GM12891 (cell line): ENCODE data around the gene SH3RF2. TPM values are rescaled to one million over a fixed set of nuclear protein-coding genes. Genes with fewer than 3 reads are reported as not detected.
"Not testable (repeated sequence)": the region's sequence is repeated elsewhere in the genome, so short reads cannot be mapped to it uniquely, and the experiment has no call there.

Experiments
- DNase-seq: peaks from one replicate; pipeline ENCODE4 v3.0.0; 2011; ENCODE audit warnings: low spot score; ENCODE audit not compliant: insufficient read length
- FAIRE-seq: peaks from 2 replicates; lab custom pipeline; 2011; peaks lifted over from hg19 to GRCh38; lab: Jason Lieb, UNC
- PAX5 ChIP-seq: IDR thresholded peaks from 2 replicates; pipeline ENCODE4 v1.6.1; 2011; ENCODE audit warnings: low read length, moderate library complexity, mild to moderate bottlenecking; ENCODE audit not compliant: insufficient read depth, severe bottlenecking
- POLR2A ChIP-seq: IDR thresholded peaks from 2 replicates; pipeline ENCODE4 v1.6.1; 2011; ENCODE audit warnings: low read depth, low read length, control low read depth
- POLR2AphosphoS5 ChIP-seq: IDR thresholded peaks from 2 replicates; pipeline ENCODE4 v1.6.1; 2011; ENCODE audit warnings: low read depth, low read length, control low read depth
- POU2F2 ChIP-seq: IDR thresholded peaks from 2 replicates; pipeline ENCODE4 v1.6.1; 2011; ENCODE audit warnings: low read depth, mild to moderate bottlenecking, control low read depth, low read length, moderate library complexity
- SPI1 ChIP-seq: IDR thresholded peaks from 2 replicates; pipeline ENCODE4 v1.6.1; 2011; ENCODE audit warnings: low read depth, low read length, control low read depth
- TAF1 ChIP-seq: IDR thresholded peaks from 2 replicates; pipeline ENCODE4 v1.6.1; 2011; ENCODE audit warnings: low read depth, low read length, control low read depth
- polyA plus RNA-seq: library from polyadenylated mRNA; unstranded; fragments of >200 nt; gene quantifications from one replicate; pipeline ENCODE4 v1.2.1, GENCODE V29; 2012; ENCODE audit warnings: low read depth, missing spikeins, inconsistent platforms; ENCODE audit not compliant: missing spikeins

SH3RF2 gene, protein sequence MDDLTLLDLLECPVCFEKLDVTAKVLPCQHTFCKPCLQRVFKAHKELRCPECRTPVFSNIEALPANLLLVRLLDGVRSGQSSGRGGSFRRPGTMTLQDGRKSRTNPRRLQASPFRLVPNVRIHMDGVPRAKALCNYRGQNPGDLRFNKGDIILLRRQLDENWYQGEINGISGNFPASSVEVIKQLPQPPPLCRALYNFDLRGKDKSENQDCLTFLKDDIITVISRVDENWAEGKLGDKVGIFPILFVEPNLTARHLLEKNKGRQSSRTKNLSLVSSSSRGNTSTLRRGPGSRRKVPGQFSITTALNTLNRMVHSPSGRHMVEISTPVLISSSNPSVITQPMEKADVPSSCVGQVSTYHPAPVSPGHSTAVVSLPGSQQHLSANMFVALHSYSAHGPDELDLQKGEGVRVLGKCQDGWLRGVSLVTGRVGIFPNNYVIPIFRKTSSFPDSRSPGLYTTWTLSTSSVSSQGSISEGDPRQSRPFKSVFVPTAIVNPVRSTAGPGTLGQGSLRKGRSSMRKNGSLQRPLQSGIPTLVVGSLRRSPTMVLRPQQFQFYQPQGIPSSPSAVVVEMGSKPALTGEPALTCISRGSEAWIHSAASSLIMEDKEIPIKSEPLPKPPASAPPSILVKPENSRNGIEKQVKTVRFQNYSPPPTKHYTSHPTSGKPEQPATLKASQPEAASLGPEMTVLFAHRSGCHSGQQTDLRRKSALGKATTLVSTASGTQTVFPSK
- not detected for polyA plus RNA-seq

DNA sequence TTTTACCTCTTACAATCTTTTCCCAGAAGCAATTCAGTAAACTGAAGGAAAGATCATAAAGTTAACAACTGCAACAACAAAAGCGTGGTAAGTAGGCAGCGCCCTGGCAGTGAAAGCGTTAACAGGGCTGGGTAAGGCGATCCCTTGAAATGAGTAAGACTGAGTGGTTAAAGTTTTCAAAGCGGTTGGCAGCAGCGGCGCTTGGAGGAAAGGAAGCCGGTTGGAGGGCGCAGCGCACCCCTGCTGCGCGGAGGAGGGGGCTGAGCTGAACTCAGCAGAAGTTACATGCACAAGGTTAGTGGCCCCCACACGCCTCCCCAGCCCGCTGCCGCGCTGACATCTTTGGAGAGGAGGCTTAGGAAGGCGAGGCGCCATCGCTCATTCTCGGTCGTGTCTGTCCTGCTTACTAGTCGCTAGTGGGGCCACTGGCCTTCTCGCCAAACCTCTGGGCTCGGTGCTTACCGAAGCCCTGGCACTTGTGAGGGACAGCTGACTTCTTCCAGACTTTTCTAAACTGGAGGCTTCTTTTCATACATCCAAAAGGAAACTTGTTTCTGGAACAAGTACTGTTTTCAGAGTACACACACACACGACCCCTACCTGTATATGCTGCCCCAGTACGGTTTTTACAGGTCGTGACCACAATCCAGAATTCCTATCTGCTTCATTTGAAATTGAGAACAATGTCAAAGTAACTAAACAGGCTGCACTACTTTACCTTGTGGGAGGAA lies at the start of gene SH3RF2:
Gene SH3RF2, plus strand, starts transcription at position 178 of the 731 bp plus-strand sequence. CDS start 1,351 bp downstream, outside the sequence.
- no peak for FAIRE-seq
- no peak for DNase-seq
- TF ChIP-seq SPI1 (no peak), POU2F2 (no peak), POLR2AphosphoS5 (no peak), TAF1 (no peak), PAX5 (no peak), POLR2A (no peak)

DNA sequence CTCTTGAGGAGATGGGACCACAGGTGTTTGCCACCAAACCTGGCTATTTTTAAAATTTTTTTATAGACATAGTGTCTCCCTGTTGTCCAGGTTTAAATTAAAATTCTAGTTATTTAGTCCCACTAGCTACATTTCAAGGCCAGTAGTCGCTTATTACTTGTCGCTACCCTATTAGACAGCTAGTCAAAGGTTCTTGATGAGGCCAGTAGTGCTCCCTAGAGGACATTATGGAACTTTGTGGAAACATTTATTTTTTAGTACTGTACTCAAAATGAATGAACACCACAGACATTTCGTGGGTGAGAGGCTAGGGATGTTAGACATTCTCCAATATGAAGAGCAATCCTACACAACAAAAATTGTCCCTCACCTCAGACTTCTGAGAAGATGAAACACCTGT lies 49.2 kb upstream of the SH3RF2 start:
- TF ChIP-seq POLR2AphosphoS5: no peak
- no peak for TF ChIP-seq PAX5
- DNase-seq: no peak
- no peak for FAIRE-seq

DNA sequence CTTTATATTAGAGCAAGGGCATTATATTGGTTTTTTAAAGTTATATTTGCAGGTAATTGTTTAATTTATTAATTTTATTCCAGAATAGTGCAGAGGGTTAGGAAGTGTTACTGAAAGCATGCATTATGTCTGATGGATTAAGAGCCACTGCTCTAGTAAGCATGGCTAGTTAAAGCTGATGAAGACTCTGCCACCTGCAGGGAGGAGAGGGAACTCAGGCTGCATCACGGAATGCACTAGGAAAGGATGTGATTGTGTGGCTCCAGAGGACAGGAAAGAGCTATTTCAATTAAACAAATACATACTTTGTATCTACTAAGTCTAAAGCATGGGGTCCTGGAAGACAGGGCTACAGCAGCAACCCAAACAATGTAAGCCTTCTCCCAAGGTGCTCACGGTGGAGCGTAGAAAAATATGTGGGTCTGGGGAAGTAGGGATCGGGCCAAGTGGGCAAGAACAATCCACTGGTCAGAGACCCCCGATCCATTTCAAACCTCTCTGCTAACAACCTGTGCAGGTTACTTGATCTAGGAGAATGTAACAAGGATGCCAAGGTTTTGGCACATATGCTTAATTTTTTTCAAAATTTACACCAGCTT lies 48.3 kb upstream of the SH3RF2 start:
- TF ChIP-seq SPI1 (no peak), POLR2A (no peak), TAF1 (no peak), PAX5 (no peak), POLR2AphosphoS5 (no peak), POU2F2 (no peak)
- FAIRE-seq (no peak), DNase-seq (no peak)

DNA sequence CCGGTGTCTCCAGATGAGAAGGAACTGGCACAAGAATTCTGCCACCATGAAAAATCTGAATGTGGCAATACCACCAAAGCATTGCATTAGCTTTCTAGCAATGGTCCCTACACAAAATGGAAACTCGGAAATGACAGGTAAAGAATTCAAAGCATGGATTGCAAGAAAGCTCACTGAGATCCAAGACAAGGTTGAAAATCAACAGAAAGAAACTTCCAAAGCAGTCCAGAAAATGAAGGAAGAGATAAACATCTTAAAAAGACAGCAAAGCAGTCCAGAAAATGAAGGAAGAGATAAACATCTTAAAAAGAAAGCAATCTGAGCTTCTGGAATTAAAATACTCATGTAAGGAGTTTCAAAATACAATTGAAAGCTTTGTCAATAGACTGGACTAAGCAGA lies 46.8 kb upstream of the SH3RF2 start:
- TF ChIP-seq POU2F2 (no peak), TAF1 (no peak), POLR2AphosphoS5 (no peak), POLR2A (no peak), SPI1 (no peak), PAX5 (no peak)
- DNase-seq: no peak
- no peak for FAIRE-seq

DNA sequence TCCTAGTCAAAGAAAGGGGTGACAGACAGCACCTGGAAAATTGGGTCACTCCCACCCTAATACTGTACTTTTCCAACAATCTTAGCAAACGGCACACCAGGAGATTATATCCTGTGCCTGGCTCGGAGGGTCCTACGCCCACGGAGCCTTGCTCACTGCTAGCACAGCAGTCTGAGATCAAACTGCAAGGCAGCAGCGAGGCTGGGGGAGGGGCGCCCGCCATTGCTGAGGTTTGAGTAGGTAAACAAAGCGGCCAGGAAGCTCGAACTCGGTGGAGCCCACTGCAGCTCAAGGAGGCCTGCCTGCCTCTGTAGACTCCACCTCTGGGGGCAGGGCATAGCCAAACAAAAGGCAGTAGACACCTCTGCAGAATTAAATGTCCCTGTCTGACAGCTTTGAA lies 45.0 kb upstream of the SH3RF2 start:
- not testable (repeated sequence) for FAIRE-seq, DNase-seq

DNA sequence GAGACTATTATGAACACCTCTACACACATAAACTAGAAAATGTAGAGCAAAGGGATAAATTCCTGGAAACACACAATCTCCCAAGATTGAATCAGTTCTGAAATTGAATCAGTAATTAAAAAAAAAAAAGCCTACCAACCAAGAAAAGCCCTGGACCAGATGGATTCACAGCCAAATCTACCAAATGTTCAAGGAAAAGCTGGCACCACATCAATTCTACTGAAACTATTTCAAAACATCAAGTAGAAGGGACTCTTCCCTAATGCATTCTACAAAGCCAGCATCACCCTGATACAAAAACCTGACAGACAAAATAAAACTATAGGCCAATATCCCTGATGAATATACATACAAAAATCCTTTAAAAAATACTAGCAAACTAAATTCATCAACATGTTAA lies 38.2 kb upstream of the SH3RF2 start:
- DNase-seq (no peak), FAIRE-seq (no peak)
- TF ChIP-seq TAF1 (no peak), PAX5 (no peak), POLR2AphosphoS5 (no peak), POLR2A (no peak), POU2F2 (no peak), SPI1 (no peak)

DNA sequence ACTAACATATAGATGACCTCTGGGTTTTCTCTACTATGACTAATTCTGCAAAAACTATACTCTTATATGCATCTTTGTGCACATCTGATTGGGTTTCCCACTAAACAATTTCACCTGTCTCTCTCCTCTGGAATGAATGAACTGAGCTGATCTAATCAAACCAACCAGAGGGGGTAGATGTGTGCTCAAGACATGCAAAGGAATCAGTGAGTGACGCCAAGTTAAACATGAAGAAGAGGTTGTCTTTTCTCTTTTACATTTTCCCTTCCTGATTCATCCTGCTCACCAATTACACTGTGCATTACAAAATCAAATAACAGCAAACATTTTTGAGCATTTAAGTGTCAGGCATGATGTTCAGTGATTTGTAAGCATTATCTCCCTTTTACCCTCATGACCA lies 34.0 kb upstream of the SH3RF2 start:
- FAIRE-seq (no peak), DNase-seq (no peak)
- TF ChIP-seq POU2F2 (no peak), PAX5 (no peak), TAF1 (no peak), POLR2AphosphoS5 (no peak), POLR2A (no peak), SPI1 (no peak)

DNA sequence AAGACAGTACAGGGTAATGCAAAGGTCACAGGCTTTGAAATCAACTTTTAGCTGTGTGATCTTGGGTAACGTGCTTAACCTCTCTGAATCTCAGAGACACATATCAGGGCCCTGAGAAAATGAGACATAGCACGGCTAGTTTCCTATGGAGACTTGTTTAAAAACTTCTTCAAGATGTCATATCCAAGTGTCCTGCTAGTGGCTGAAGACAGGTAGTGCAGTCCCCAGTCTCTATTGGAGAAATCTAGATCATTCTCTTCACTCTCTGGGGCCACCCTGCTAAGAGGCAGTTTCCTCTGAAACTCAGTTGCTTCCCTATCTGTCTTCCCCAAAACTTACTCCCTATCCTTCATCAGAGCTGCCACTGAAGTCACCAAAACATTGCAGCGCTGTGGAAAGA lies 33.3 kb upstream of the SH3RF2 start:
- FAIRE-seq: no peak
- TF ChIP-seq PAX5: no peak
- TF ChIP-seq SPI1: no peak
- TF ChIP-seq POLR2AphosphoS5: no peak
- no peak for TF ChIP-seq POU2F2
- no peak for TF ChIP-seq POLR2A
- no peak for TF ChIP-seq TAF1
- DNase-seq: no peak

DNA sequence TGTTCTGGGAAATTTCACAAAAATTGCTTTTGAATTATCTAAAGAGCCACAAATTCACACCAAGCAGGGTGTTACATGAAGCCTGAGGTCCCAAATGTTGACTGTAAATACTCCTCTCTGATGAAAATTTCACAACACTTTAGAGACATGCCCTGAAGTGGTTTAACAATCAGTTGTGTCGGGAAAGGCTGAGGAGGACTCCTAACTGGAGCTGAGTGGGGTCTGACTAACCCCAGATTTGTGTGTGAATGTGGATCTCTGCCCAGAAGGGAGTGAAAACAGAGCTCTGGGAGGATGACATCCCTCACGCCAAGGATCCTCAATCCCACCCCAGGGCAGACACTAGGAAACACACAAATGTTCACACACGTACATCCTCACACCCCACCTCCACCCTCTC lies 32.5 kb upstream of the SH3RF2 start:
- FAIRE-seq: no peak
- no peak for DNase-seq
- TF ChIP-seq POLR2A (no peak), TAF1 (no peak), PAX5 (no peak), POLR2AphosphoS5 (no peak), SPI1 (no peak), POU2F2 (no peak)

DNA sequence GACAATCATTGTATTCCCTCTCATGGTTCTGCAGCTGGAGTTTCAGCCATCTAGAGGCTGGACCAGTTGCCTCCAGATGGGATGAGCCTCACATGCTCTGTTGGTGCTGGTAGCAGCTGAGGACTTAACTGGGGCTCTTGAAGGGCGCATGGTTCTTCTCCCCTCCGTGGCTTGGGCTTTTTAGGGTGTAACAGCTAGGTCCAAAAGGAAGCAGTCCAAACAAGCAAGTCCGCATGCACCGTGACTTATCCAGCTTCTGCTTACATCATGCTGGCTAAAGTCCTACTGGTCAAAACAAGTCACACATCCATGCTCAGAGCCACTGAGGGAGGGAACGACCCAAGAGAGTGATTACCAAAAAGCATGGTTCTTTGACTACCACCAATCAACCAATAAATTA lies 31.6 kb upstream of the SH3RF2 start:
- no peak for FAIRE-seq
- no peak for DNase-seq
- no peak for TF ChIP-seq SPI1
- TF ChIP-seq PAX5: no peak
- TF ChIP-seq POLR2A: no peak
- TF ChIP-seq TAF1: no peak
- no peak for TF ChIP-seq POLR2AphosphoS5
- no peak for TF ChIP-seq POU2F2

DNA sequence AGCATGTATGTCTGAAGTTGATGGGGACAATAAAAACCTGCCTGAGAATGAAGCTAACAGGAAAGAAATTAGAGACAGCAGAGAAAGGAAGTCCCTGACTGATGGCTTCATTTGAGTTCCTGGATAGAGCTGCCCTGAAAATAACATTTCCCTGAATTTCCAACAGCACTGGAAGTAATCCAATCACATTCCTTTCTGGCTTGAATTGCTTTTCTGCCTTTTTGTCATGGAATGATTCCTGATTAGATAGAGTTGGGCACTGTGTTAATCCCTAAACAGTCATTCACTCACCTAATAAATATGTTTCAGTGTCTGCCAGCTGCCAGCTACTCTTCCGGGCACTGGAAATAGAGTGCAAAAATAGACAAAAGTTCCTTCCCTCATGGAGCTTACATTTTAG lies 30.0 kb upstream of the SH3RF2 start:
- no peak for TF ChIP-seq POLR2A
- TF ChIP-seq TAF1: no peak
- TF ChIP-seq PAX5: no peak
- TF ChIP-seq POLR2AphosphoS5: no peak
- TF ChIP-seq SPI1: no peak
- no peak for TF ChIP-seq POU2F2
- DNase-seq: no peak
- FAIRE-seq: no peak
